Trophoblast cell (in vitro differentiated cells and primary cell): Measurements from ENCODE around the gene TRMT2A.

Experiments used
- DNase-seq, 2 donors: peaks; one replicate each; pipeline ENCODE4 v3.0.0-alpha.2; 2016
- H2AFZ ChIP-seq: 2 replicates; pipeline ENCODE4 v1.6.1; 2013; ENCODE audit warnings: low read length, moderate library complexity, mild to moderate bottlenecking; ENCODE audit not compliant: insufficient read depth, poor library complexity
- H2AK5ac ChIP-seq: 2 replicates; pipeline ENCODE4 v1.6.1; 2013; ENCODE audit warnings: mild to moderate bottlenecking, low read length
- H2BK120ac ChIP-seq: 2 replicates; pipeline ENCODE4 v1.6.1; 2013; ENCODE audit warnings: low read length, mild to moderate bottlenecking, moderate library complexity; ENCODE audit not compliant: insufficient read depth, poor library complexity
- H2BK12ac ChIP-seq: 2 replicates; pipeline ENCODE4 v1.6.1; 2013; ENCODE audit warnings: mild to moderate bottlenecking, low read length, moderate library complexity
- H2BK5ac ChIP-seq: 2 replicates; pipeline ENCODE4 v1.6.1; 2013; ENCODE audit warnings: low read length, low read depth, moderate library complexity, mild to moderate bottlenecking; ENCODE audit not compliant: poor library complexity
- H3K14ac ChIP-seq: 2 replicates; pipeline ENCODE4 v1.6.1; 2013; ENCODE audit warnings: mild to moderate bottlenecking, low read length
- H3K18ac ChIP-seq: 2 replicates; pipeline ENCODE4 v1.6.1; 2013; ENCODE audit warnings: mild to moderate bottlenecking, low read length
- H3K23ac ChIP-seq: 2 replicates; pipeline ENCODE4 v1.6.1; 2013; ENCODE audit warnings: low read length
- H3K27ac ChIP-seq: 2 replicates; pipeline ENCODE4 v1.5.1; 2013; ENCODE audit warnings: low read depth, mild to moderate bottlenecking, inconsistent platforms, low read length, moderate library complexity
- H3K27me3 ChIP-seq: 2 replicates; pipeline ENCODE4 v1.6.1; 2013; ENCODE audit warnings: inconsistent platforms, mild to moderate bottlenecking, low read length, moderate library complexity; ENCODE audit not compliant: insufficient read depth
- H3K36me3 ChIP-seq, 2 experiments: 1 replicate in 1 of 2; 2 replicates in 1 of 2; pipeline ENCODE4 v1.6.1; 2013; ENCODE audit warnings: low read length in 2 of 2, mild to moderate bottlenecking in 2 of 2, moderate library complexity in 1 of 2; ENCODE audit not compliant: insufficient read depth in 2 of 2, control insufficient read depth in 1 of 2
- H3K4ac ChIP-seq: 2 replicates; pipeline ENCODE4 v1.6.1; 2013; ENCODE audit warnings: low read depth, mild to moderate bottlenecking, low read length, moderate library complexity
- H3K4me1 ChIP-seq, 2 experiments: 1 replicate in 1 of 2; 2 replicates in 1 of 2; pipeline ENCODE4 v1.6.1; 2013; ENCODE audit warnings: low read length in 2 of 2, mild to moderate bottlenecking in 2 of 2, moderate library complexity in 1 of 2; ENCODE audit not compliant: insufficient read depth in 2 of 2, control insufficient read depth in 1 of 2
- H3K4me2 ChIP-seq: 2 replicates; pipeline ENCODE4 v1.6.1; 2013; ENCODE audit warnings: inconsistent platforms, mild to moderate bottlenecking, low read length, moderate library complexity
- H3K4me3 ChIP-seq: 2 replicates; pipeline ENCODE4 v1.5.1; 2013; ENCODE audit warnings: mild to moderate bottlenecking, low read depth, low read length, inconsistent platforms
- H3K79me1 ChIP-seq: one replicate; pipeline ENCODE4 v1.6.1; 2013; ENCODE audit warnings: low read length
- H3K79me2 ChIP-seq: 2 replicates; pipeline ENCODE4 v1.6.1; 2013; ENCODE audit warnings: low read length, mild to moderate bottlenecking; ENCODE audit not compliant: control insufficient read depth, insufficient read depth, poor library complexity
- H3K9ac ChIP-seq: 2 replicates; pipeline ENCODE4 v1.6.1; 2013; ENCODE audit warnings: mild to moderate bottlenecking, low read length
- H3K9me3 ChIP-seq: 2 replicates; pipeline ENCODE4 v1.6.1; 2013; ENCODE audit warnings: low read depth, mild to moderate bottlenecking, control low read depth, inconsistent platforms, low read length; ENCODE audit not compliant: insufficient read depth
- H4K12ac ChIP-seq: 2 replicates; pipeline ENCODE4 v1.6.1; 2013; ENCODE audit warnings: low read depth, mild to moderate bottlenecking, low read length, moderate library complexity
- H4K8ac ChIP-seq: 2 replicates; pipeline ENCODE4 v1.6.1; 2013; ENCODE audit warnings: low read depth, mild to moderate bottlenecking, low read length, moderate library complexity
- H4K91ac ChIP-seq: one replicate; pipeline ENCODE4 v1.6.1; 2013; ENCODE audit warnings: low read depth, mild to moderate bottlenecking, low read length, moderate library complexity
- WGBS: extraction: QIAGEN DNeasy Blood & Tissue Kit; methylation state at CpG from one replicate; pipeline ENCODE4 v1.1.7; 2013; ENCODE audit warnings: missing lambda C conversion rate; ENCODE audit not compliant: insufficient read length, insufficient coverage; ENCODE audit errors: extremely low coverage; 5-methylcytosine and 5-hydroxymethylcytosine counted together

Gene TRMT2A

DNA sequence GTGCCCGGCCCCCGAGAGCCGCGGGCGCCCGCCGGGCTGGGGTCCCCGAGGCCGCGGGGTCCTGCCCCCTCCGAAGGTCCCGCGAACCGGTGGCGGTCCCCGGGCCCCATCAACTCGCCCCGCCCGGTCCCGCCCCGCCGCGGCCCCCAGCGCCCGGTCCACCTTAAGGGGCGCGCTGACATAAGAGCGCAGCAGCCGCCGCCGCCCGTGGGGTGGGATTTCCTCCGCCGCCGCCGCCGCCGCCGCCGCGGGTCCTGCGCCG is 14.5 kb upstream of the TRMT2A start, which contains the start of gene ZDHHC8:
Gene ZDHHC8, plus strand, starts transcription at position 208 of the 262 bp plus-strand sequence. CDS start 144 bp downstream, outside the sequence.
- peaks cover 5% of the 10 kb centered on the region for H3K79me1 ChIP-seq
- H3K36me3 ChIP-seq = peaks cover 13 to 14% of the 10 kb centered on the region in 2 experiments
- H4K91ac ChIP-seq = peak within 1 kb of the TSS; percentile 93
- H3K27ac ChIP-seq = peak within 1 kb of the TSS; percentile 62
- H3K9me3 ChIP-seq = peaks cover 4% of the 10 kb centered on the region
- H2AK5ac ChIP-seq = peak within 1 kb of the TSS; percentile 36
- no peak within 1 kb of the TSS for H3K23ac ChIP-seq
- peak within 1 kb of the TSS; percentile 83 for H3K9ac ChIP-seq
- peak within 1 kb of the TSS; percentile 88 for H3K4me2 ChIP-seq
- H4K8ac ChIP-seq = peak within 1 kb of the TSS; percentile 98
- no peaks in the 10 kb centered on the region for H3K27me3 ChIP-seq
- peak within 1 kb of the TSS; percentile 98 for H4K12ac ChIP-seq
- no CpG with 5 or more reads among the region's 43 CpGs for WGBS
- H3K4ac ChIP-seq = peak within 1 kb of the TSS; percentile 64
- H2BK12ac ChIP-seq = no peak within 1 kb of the TSS
- H3K4me3 ChIP-seq = peak within 1 kb of the TSS; percentile 86
- peaks cover 8 to 14% of the 10 kb centered on the region in 2 experiments for H3K4me1 ChIP-seq
- H3K18ac ChIP-seq = peak within 1 kb of the TSS; percentile 86
- peak within 1 kb of the TSS; percentile 84 for H2BK120ac ChIP-seq
- peak within 1 kb of the TSS; percentile 74 for H2AFZ ChIP-seq
- peak in 1 of 2 donors; percentile 7 for DNase-seq
- H3K79me2 ChIP-seq = peaks cover 6% of the 10 kb centered on the region
- H2BK5ac ChIP-seq = peak within 1 kb of the TSS; percentile 42
- peak within 1 kb of the TSS; percentile 86 for H3K14ac ChIP-seq

DNA sequence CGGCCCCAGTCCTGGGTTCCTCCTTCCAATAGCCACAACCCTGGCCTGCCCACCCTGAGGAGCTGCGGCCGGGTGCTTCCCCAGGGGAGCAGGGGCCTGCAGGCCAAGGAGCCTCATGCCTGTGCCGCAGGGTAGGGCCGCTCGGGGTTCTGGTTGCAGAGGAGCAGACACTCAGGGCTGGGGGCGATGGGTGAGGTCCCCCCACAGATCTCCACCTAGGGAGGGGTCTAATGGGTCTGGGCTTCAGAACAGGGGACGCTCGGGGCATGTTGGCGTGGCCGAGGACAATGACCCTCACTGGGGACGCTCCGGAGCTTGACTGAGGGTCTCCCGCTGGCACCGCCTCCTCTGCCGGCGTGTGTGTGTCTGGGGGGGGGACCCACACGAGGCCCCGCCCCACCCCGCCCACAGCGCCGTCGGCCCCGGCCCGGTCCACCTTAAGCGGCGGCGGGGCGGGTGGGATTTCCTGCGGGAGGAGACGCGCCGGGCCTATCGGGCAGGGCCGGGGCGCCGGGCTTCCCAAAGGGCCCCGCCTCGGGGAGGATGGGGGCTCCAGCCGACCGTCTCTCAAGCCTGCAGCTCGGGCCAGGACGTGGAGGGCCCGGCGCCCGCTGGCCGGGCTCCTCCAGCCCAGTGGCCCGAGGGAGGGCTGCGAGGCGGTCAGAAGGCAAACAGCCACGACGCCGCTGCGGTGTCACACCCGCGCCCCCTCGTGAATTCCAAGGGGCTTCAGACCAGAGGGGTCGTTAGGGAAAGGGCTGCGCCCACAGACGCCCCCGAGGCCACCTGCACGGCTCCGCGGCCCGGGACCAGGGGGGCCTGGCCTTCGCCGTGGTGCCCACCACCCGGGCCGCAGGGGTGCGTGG is 13.9 kb upstream of the TRMT2A start:
- H3K4me2 ChIP-seq = peak overlapping the region; percentile 88
- H3K27ac ChIP-seq = peak overlapping the region; percentile 62
- no peaks in the 10 kb centered on the region for H3K27me3 ChIP-seq
- peak overlapping the region; percentile 86 for H3K18ac ChIP-seq
- H3K23ac ChIP-seq = no peak overlapping the region
- H2AK5ac ChIP-seq = peak overlapping the region; percentile 36
- peaks cover 6% of the 10 kb centered on the region for H3K79me2 ChIP-seq
- H4K91ac ChIP-seq = peak overlapping the region; percentile 93
- H4K8ac ChIP-seq = peak overlapping the region; percentile 98
- H3K4me1 ChIP-seq = peaks cover 8 to 14% of the 10 kb centered on the region in 2 experiments
- H3K36me3 ChIP-seq = peaks cover 19 to 20% of the 10 kb centered on the region in 2 experiments
- peak overlapping the region; percentile 70 for H2AFZ ChIP-seq
- H4K12ac ChIP-seq = peak overlapping the region; percentile 98
- peak overlapping the region; percentile 42 for H2BK5ac ChIP-seq
- peak overlapping the region; percentile 86 for H3K4me3 ChIP-seq
- peak overlapping the region; percentile 64 for H3K4ac ChIP-seq
- H2BK12ac ChIP-seq = no peak overlapping the region
- no CpG with 5 or more reads among the region's 70 CpGs for WGBS
- H2BK120ac ChIP-seq = peak overlapping the region; percentile 84
- no peaks in the 10 kb centered on the region for H3K9me3 ChIP-seq
- peak overlapping the region; percentile 83 for H3K9ac ChIP-seq
- peak overlapping the region; percentile 86 for H3K14ac ChIP-seq
- peak; percentile 30 to 61 for DNase-seq
- H3K79me1 ChIP-seq = peaks cover 5% of the 10 kb centered on the region

DNA sequence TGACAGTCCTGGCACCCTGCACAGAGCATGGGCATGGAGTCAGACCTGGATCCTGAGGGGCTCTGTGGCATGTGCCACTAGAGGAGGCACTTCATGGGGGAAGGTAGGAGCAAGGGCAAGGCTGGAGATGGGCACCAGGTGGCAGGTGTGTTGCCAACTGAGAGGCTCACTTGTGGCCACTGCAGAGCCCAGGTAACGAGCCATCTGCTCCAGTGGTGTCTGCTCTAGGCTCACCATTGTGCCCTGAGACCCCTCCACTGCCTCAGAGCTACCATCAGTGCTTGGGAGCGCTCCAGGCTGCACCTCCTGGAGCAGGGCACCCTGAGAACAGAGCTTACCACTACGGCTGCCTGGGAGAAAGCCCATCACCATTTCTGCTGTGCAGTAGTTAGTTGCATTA is 13.3 kb upstream of the TRMT2A start:
- Histone ChIP-seq H2BK5ac (no peak overlapping the region), H2BK12ac (no peak overlapping the region), H3K4me1 (peaks cover 8 to 14% of the 10 kb centered on the region in 2 experiments), H3K79me1 (peaks cover 5% of the 10 kb centered on the region), H3K9ac (no peak overlapping the region), H3K79me2 (peaks cover 6% of the 10 kb centered on the region), H3K4me2 (no peak overlapping the region), H3K14ac (no peak overlapping the region), H3K27me3 (no peaks in the 10 kb centered on the region), H3K23ac (no peak overlapping the region), H2AFZ (no peak overlapping the region), H4K8ac (peak overlapping the region; percentile 80), H3K18ac (no peak overlapping the region), H4K12ac (peak overlapping the region; percentile 56), H4K91ac (no peak overlapping the region), H3K36me3 (peaks cover 25 to 26% of the 10 kb centered on the region in 2 experiments), H3K4me3 (no peak overlapping the region), H2AK5ac (no peak overlapping the region), H3K4ac (no peak overlapping the region), H2BK120ac (no peak overlapping the region), H3K27ac (no peak overlapping the region), H3K9me3 (no peaks in the 10 kb centered on the region)
- no peak for DNase-seq
- no CpG with 5 or more reads among the region's 3 CpGs for WGBS

DNA sequence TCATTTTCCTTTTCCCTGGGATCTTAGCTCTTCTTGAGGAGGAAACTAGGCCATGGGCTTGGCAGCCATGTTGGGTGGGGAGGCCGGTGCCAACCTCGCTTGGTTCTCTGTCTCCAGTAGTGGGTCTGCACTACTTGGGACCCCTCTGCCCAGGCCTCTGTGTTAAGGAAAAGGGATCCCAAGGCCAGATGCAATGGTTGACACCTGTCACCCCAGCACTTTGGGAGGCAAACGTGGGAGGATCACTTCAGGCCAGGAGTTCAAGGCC is 12.7 kb upstream of the TRMT2A start:
- no CpG with 5 or more reads among the region's 3 CpGs for WGBS
- no peak for DNase-seq
- Histone ChIP-seq H4K8ac (no peak overlapping the region), H3K27ac (no peak overlapping the region), H4K12ac (no peak overlapping the region), H4K91ac (no peak overlapping the region), H3K4ac (no peak overlapping the region), H3K14ac (no peak overlapping the region), H3K36me3 (peaks cover 31 to 32% of the 10 kb centered on the region in 2 experiments), H2BK12ac (no peak overlapping the region), H3K79me2 (peaks cover 6% of the 10 kb centered on the region), H3K18ac (no peak overlapping the region), H3K79me1 (peaks cover 5% of the 10 kb centered on the region), H2BK120ac (no peak overlapping the region), H3K4me1 (peaks cover 8 to 14% of the 10 kb centered on the region in 2 experiments), H3K9me3 (no peaks in the 10 kb centered on the region), H3K4me3 (no peak overlapping the region), H3K27me3 (no peaks in the 10 kb centered on the region), H3K23ac (no peak overlapping the region), H2BK5ac (no peak overlapping the region), H2AFZ (no peak overlapping the region), H3K4me2 (no peak overlapping the region), H3K9ac (no peak overlapping the region), H2AK5ac (no peak overlapping the region)
